GM21367 (cell line): Measurements from ENCODE around the gene ADCYAP1R1.

Experiments used
- ATAC-seq: cut with Tn5 transposase; IDR thresholded peaks from one replicate; pipeline ENCODE4 v1.9.1; 2021; ENCODE audit not compliant: unreplicated experiment

Gene ADCYAP1R1

DNA sequence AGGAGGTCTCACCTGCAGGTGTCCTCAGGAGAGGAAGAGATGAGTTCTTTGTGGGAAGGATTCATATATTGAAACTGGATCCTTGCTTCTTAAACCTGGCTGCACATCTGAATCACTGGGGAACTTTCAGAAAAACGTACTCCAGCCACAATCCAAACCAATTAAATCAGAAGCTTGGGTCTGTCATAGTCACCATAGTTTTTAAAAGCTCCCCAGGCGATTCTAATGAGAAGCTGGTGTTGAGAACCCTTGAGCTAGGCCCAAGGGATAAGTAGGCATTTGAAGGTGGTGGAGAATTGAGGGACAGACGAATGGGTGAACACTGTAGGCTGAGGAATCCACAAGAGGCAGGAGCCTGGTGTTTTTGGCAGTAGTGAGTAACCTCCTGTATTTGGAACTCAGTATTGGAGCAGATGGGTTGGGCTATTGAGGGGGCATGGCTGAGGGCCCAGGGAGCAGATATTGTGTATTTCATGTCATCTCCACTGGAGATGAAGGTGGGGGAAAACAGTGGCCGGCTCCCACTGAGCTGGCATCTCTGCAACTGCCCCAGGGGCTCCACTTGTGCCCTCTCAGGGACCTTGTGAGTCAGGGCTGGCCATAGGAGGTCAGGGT is 14.5 kb downstream of the ADCYAP1R1 start:
- ATAC-seq = no peak

DNA sequence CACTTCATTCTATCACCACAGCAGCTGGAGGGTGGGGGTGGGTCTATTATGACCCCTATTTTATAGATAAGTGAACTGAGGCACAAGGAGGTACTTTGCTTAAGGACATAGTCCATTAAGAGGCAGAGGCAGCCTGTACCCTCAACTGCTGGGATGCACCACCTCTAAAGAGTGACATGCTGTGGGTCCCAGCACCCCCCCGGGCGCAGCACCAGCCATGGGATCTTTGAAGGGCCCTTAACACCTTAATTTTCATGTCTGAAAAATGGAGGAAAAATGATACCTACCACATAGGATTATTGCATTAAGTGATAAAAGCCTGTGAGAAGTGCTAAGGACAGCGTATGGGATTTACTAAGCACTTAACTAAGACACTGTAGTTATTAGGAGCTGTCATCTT is 15.4 kb downstream of the ADCYAP1R1 start:
- ATAC-seq = no peak

DNA sequence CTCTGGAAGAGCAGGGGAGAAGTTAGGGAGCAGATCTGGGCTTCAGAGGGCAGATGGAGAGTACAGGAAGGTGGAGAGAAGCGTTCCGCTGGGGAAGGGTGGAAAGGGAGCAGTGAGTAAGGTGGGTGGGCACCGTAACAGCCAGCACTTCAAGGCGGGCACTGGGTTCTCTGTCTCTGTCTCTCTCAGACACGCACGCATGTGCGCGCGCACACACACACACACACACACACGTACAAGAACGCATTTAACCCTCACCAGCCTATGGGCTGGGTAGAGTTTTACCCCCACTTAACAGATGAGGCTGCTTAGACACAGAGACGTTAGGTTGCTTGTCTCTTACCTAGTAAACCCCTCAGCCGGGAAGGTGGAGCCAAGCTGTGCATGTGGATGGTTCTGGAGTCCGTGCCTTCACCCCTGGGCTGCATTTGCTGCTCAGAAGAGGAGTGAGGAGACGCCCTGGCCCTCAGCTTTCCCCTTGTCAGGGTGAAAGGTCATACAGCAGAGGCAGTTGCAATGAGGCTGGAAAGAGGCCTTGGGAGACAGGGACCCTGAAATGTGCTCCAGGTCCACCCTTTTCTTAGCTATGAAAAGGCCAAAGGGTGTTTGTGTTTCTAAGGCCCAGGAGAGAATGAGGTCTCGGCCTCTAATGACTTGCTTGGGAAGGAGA is 16.0 kb downstream of the ADCYAP1R1 start:
- ATAC-seq = no peak

- no peak for ATAC-seq
Observed at GRCh38 chr7:31069860-31070555, 17.9 kb downstream of the ADCYAP1R1 start.

DNA sequence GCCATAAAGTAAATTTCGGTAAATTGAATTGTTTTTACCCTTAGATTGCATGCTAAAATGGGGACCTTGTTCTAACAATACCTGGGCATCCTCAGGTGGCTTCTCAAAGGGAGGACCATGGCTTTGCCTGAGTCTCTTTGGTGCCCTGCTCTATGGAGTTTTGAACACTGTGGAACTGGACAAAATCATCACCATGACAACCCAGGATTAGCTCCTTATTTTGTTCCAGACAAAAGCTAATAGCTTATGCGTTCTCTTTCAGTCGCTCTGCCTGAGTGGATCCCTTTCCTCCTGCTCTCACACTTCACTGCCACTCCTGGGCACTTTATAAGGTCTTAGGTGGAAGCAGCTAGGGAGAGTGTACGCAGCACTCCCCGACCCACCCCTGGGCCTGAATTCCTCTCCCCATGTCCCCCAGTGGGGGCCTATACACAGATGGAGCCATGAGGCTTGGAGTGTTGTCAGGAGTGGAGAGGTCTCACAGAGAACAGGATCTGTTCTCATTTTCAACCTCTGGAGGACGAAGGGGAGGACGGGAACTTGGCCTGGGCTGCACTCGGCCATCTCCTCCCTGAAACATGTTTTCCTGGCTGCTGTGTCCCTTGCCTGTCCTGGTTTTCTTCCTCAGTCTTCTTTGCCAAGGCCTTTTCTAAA is 19.0 kb downstream of the ADCYAP1R1 start:
- no peak for ATAC-seq

GRCh38 chr7:31071645-31072029 is 19.5 kb downstream of the ADCYAP1R1 start:
- no peak for ATAC-seq

GRCh38 chr7:31073326-31074119 is 21.4 kb downstream of the ADCYAP1R1 start:
- ATAC-seq = no peak

DNA sequence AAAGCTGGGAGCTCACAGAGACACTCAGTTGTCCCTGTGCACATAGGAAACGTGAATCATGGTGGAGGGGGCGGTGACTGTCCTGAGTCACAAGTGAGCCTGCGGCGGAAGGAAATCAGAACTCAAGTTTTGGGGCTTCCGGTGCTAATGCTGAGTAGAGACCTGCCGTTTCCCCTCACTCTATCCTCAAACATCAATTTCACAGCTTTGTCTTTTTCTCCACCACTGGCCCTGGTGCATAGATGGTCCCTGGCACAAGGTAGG is 21.9 kb downstream of the ADCYAP1R1 start:
- ATAC-seq = no peak

- no peak for ATAC-seq
Observed at GRCh38 chr7:31074403-31075085, 22.4 kb downstream of the ADCYAP1R1 start.

DNA sequence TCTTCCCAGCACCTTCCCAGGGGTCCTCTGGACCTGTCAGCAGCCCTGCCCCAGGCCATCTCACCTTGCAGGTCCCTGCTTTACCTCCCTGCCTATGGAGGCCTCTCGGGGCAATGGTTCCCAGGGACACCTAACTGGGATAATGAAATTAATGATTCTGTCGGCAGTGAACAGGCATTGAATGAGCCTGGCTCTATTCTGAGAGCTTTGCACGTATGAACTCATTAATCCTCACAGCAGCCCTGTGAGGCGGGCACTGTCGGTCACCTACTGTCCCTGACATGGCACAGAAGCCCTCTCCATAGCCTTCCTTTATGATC is 22.9 kb downstream of the ADCYAP1R1 start:
- no peak for ATAC-seq

- no peak for ATAC-seq
Observed at GRCh38 chr7:31076051-31076450, 23.9 kb downstream of the ADCYAP1R1 start.

DNA sequence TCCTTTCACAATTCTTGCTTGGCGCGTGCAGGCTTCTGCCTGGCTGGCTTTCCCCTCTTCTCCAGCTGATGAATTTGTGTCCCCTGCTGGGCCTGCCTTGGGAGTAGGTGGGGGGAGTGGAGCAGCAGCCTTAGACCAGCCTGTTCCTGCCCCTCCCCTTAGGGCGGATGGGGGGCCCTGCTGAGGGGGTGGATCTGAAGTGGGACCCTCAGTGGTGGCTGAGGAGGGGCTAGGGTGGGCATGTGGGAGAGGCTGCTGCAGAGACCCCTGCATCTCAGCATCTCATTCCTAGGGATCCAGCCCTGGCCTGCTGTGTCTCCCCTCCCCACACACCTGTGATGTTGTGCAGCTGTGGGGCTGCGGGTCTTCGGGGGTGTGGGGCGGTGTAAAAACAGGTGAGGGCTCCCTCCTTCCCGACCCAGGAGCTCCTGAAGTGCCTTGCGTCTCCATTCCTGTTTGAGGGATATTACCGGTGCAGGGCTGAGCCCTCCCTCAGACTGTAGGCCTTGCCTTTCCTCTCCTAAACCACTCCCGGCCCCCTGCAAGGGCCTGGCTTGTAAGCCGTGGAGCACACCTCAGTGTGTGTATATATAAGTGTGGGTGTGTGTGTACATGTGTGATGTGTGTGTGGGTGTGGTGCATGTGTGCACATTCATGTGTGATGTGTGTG is 24.7 kb downstream of the ADCYAP1R1 start:
- no peak for ATAC-seq

DNA sequence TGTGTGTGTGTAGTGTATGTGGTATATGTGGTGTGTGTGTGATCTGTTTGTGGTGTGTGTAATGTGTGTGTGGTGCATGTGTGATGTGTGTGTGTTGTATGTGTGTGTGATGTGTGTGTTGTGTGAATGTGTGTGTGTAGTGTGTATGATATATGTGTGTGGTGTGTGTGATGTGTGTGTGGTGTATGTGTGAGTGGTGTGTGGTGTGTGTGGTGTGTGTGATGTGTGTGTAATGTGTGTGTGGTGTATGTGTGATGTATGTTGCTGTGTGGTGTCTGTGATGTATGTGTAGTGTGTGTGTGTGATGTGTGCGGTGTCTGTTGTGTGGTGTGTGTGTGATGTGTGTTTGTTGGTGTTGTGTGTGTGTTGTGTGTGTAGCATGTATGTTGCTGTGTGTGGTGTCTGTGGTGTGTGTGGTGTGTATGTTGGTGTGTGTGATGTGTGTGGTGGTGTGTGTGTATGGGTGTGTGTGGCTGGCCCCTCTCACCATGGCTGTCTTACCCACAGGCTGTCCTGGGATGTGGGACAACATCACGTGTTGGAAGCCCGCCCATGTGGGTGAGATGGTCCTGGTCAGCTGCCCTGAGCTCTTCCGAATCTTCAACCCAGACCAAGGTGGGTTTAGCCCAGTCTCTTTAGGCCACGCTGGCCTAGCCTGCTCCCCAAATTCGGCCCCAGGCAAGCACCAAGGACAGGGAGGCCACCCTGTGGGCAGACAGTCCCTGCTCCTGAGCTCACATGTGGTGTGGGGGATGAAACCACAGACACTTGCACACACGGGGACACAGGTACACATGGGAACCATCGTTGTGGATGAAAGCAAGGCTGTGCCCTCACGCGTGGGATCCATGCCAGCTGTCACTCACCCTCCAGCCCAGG is 25.6 kb downstream of the ADCYAP1R1 start:
- ATAC-seq = no peak

GRCh38 chr7:31078363-31078990 is 26.4 kb downstream of the ADCYAP1R1 start:
- no peak for ATAC-seq

- no peak for ATAC-seq
Observed at GRCh38 chr7:31079126-31079823, 27.2 kb downstream of the ADCYAP1R1 start.

GRCh38 chr7:31079824-31080511 is 27.9 kb downstream of the ADCYAP1R1 start:
- ATAC-seq = no peak

- no peak for ATAC-seq
Observed at GRCh38 chr7:31080763-31081162, 28.7 kb downstream of the ADCYAP1R1 start.

DNA sequence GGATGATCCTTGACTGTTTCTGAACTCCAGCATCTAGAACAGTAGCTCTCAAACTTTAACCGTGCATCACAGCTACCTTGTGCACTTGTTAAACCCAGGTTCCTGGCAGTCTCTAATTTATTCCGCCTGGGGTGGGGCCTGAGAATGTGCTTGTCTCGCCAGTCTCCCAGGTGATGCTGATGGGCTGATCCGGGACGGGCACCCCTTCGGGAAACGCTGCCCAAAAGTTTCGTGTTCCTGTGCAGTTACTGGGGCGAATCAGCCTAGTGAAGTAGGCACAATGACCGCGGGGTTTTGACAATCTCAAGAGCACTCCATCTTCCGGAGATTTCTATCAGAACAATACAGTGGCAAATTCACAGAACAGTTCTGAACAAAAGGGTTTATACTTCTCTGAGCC is 29.9 kb downstream of the ADCYAP1R1 start:
- no peak for ATAC-seq
